ENCODE data around the gene ADISSP.
A peak's percentile ranks its signal among the peaks of the same experiment; 100 is the strongest.
"Not testable (repeated sequence)": the region's sequence is repeated elsewhere in the genome, so short reads cannot be mapped to it uniquely, and the experiment has no call there.

Gene ADISSP

GRCh38 chr20:3797592-3798372 lies 30.2 kb upstream of the ADISSP start:
- no peak for DNase-seq (ENCODE audit: low read depth in 2 of 2)

DNA sequence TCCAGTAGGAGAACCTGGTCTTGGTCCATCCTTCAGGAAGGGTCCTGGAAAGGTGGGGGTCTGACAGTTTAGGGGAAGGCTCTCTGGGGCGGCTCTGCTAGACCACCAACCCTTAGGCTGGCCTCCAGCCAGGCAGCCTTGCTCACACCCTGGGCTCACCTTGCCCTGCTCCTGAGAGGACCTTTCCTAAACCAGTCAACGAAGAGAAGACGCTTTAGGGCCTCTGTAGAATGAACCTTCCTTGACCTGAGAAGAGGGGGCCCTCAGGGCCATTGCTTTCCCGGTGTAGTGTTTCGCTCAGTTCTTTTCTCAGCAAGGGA lies 29.6 kb upstream of the ADISSP start:
- DNase-seq (ENCODE audit: low read depth in 2 of 2), result no peak

- no peak for DNase-seq (ENCODE audit: low read depth in 2 of 2)
Measured at GRCh38 chr20:3796477-3797225, 29.1 kb upstream of the ADISSP start.

DNA sequence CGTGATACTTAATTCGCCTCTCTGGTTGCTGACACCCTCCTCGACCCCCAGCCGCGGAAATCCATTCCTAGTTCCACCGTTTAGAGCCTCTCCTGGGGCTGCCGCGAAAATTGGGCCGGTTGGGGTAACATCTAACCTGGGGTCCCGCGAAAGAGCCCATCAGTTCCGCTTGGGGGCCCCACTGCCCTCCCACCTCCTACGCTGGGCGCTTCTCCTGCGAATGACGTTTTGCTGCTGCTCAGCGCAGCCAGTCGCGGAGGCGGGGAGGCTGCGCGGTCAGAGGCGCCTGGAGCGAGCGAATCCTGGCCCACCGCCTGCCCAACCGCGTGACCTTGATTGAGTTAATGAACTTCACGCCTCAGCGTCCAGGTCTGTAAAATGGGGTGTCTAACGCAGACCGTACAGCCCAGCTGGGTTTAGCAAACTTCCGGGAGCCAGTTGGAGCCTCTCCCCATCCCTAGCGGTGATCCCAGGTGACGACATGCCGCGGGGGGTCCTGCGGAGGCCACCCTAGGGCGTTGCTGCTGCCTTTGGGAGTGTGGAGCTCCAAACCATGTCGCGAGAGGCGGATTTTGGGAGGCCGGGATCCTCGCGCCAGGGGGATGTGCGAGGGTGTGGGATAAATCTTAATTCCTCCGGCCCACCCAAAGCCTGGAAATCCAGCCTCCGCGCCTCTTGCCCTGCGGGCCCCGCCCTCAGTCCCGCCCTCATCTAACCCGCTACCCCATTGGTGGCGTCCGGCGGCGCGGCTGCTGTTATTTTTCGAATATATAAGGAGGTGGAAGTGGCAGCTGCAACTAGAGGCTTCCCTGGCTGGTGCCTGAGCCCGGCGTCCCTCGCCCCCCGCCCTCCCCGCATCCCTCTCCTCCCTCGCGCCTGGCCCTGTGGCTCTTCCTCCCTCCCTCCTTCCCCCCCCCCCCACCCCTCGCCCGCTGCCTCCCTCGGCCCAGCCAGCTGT lies 28.2 kb upstream of the ADISSP start, which contains the start of gene CDC25B:
Gene CDC25B, plus strand, starts transcription at position 800 of the 958 bp plus-strand sequence. CDS start 222 bp downstream, outside the sequence.
- DNase-seq (ENCODE audit: low read depth in 2 of 2), result peak; percentile 81

DNA sequence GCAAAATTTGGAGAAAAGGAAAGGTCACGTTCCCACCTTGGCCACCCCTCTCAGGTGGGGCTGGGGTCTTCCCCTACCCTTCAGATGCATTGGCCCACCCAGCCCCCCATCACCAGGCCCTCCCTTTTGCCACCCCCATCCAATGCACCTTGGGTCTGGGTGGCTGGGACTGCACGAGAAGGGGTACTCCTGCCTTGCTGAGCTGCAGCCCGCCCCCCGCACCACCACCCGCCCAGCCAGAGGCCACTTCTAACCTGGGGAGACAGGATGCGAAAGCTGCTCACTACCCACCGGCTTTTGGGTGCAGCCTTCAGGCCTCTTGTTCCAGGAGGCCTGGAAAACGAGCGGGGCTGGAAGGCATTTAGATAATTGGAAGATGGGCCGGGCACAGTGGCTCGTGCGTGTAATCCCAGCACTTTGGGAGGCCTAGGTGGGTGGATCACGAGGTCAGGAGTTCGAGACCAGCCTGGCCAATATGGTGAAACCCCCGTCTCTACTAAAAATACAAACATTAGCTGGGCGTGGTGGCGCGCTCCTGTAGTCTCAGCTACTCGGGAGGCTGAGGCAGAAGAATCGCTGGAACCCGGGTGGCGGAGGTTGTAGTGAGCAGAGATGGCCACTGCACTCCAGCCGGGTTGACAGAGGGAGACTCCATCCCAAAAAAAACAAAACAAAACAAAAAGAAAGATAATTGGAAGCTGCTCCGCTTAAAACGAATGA lies 27.3 kb upstream of the ADISSP start:
- no peak for DNase-seq (ENCODE audit: low read depth in 2 of 2)

- DNase-seq (ENCODE audit: low read depth in 2 of 2), result not testable (repeated sequence)
Measured at GRCh38 chr20:3794168-3794567, 26.6 kb upstream of the ADISSP start.

DNA sequence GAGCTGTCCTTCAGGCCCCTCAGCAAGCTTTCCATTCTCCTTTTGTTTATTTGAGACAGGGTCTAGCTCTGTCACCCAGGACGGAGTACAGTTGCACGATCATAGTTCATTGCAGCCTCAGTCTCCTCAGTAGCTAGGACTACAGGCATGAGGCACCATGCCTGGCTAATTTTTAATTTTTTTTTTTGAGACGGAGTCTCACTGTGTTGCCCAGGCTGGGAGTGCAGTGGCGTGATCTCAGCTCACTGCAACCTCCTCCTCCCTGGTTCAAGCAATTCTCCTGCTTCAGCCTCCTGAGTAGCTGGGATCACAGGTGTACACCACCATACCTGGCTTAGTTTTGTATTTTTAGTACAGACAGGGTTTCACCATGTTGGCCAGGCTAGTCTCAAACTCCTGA lies 21.6 kb upstream of the ADISSP start:
- not testable (repeated sequence) for DNase-seq (ENCODE audit: low read depth in 2 of 2)

- DNase-seq (ENCODE audit: low read depth in 2 of 2), result no peak
Measured at GRCh38 chr20:3788685-3789155, 21.2 kb upstream of the ADISSP start.

DNA sequence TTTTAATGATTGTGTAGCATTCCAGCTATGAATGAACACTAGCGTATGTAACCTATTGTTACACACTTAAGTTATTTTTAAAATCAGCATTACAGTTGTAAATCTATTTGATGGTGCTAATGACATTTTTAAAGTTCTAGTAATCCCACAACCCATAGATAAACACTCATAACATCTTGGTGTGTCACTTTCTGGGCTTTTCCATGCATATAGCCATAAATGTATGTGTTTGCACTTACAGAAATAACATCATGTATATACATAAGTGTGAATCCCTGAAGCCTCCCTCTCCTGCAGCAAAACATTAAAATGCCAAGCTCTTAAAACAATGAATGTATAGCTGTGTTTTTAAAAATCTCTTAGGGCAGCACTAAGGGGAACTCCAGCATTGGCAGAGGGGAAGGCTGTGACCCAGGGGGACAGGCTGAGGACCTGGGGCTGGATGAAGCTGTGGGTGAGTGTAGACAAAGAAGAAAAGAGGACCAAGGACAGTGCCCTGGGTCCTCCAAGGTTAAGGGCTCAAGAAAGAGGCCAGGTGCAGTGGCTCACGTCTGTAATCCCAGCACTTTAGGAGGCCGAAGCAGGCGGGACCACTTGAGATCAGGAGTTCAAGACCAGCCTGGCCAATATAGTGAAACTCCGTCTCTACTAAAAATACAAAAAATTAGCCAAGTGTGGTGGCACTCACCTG lies 19.9 kb upstream of the ADISSP start:
- no peak for DNase-seq (ENCODE audit: low read depth in 2 of 2)

- peak; percentile 60 to 85 for DNase-seq (ENCODE audit: low read depth in 2 of 2)
Measured at GRCh38 chr20:3786665-3787323, 19.2 kb upstream of the ADISSP start, which contains the start of gene CENPB. Gene CENPB (minus strand): TSS chr20:3786740. CDS start chr20:3786483, 257 bp downstream.

- no peak for DNase-seq (ENCODE audit: low read depth in 2 of 2)
Measured at GRCh38 chr20:3786126-3786484, 18.6 kb upstream of the ADISSP start.

GRCh38 chr20:3785240-3786125 lies 17.9 kb upstream of the ADISSP start:
- DNase-seq (ENCODE audit: low read depth in 2 of 2), result no peak

GRCh38 chr20:3784863-3785239 lies 17.3 kb upstream of the ADISSP start:
- no peak for DNase-seq (ENCODE audit: low read depth in 2 of 2)

DNA sequence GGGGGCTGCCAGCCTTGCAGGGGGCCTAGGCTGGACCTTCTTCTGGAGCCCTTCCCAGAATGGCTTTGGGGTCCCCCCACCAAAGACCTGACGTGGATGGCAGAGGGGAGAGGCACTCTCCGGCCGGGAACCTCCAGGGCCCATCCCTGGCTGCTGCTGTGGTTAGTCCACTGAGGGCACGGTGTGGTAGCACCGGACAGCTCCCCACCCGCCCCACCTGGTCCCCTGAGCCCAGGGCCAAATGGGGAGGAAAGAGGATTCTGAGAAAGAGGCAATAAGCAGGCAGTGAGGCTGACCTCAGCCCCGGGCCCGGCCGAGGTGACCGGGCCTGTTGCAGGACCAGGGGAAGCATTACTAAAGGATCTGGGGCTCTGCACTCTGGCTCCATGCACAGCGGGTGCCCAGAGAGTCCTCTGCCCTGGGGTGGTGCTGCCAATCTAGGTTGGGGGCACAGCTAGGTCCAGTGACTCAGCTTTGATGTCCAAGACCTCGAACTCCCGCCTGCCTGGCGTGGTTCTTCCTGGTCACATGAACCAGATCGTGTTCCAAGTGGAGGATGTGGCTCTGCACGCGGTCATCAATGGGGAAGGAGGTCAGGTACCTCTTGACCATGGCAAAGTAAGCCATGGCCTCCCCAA lies 16.8 kb upstream of the ADISSP start:
- DNase-seq (ENCODE audit: low read depth in 2 of 2), result no peak

DNA sequence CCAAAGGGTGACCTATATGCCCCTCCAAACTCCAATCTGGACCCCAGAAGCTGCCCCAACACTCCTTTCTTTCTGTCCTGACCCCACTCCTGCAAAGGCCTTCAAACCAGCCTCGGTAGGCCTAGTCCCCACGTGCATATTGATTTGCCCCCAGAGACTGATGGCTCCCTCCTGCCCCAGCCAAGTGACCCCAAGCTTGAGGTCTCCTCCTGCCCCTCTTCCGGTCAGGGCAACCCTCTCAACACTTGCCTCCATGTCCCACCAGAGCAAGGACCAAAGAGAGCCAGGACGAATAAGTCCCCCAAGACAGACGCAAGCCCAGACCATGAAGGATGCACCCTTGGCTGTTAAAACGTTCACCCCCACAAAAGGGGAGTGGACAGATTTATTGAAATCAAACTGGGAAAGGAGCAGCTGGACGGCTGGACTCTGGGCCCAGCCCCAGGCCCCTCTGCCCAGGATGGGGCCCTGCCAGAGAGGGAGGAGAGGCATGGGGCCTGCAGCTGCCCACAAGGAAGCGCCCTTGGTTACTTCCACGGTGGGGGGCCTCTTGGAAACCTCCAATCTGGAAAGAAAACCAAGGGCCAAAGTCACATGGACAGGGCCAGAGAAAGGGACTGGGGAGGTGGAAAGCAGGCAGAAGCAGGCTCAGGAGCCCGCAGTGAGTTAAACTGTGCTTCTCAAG lies 16.1 kb upstream of the ADISSP start:
- DNase-seq (ENCODE audit: low read depth in 2 of 2), result no peak

DNA sequence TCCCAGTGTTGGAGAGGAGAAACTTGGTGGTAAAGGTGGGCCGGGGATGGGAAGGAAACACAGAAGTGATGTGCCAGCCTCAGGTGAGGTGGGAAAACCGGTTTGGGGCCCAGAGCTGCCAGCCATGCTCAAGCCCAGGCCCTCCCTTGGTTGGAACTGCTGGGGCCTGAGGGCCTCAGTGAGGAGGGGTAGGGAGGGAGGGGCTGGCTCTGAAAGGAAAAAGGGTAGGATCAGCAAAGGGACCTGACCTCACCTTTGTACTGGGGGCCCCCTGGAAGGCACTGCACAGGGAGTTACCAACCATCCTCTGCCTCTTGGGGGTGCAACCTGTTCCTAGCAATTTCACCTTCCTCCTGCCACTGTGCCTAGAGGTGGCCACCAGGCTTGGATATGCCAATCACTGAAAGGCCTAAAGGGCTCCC lies 15.5 kb upstream of the ADISSP start:
- no peak for DNase-seq (ENCODE audit: low read depth in 2 of 2)

GRCh38 chr20:3782597-3782996 lies 15.0 kb upstream of the ADISSP start:
- no peak for DNase-seq (ENCODE audit: low read depth in 2 of 2)

All from stimulated activated CD8-positive, alpha-beta memory T cell treated with anti-CD3 and anti-CD28 coated beads, Interleukin-7, amount 100 ng/mL, for 4 hours (primary cell).